Measurements from ENCODE around the gene TAMM41. TPM values are rescaled to one million over a fixed set of nuclear protein-coding genes. Genes with fewer than 3 reads are reported as not detected.
A peak's percentile ranks its signal among the peaks of the same experiment; 100 is the strongest.

The TAMM41 gene
- total RNA-seq, 2 experiments from 2014 or later: 30.7 to 33.1 TPM

GRCh38 chr3:11791339-11792200 is 55.1 kb downstream of the TAMM41 start:
- TF ChIP-seq CTCF (IDR thresholded peaks at IDR 0.05): no peak
- Mint-ChIP-seq H3K27ac (peak overlapping the region; percentile 23), H3K9me3 (peaks cover 1% of the 10 kb centered on the region), H3K4me1 (ENCODE audit: low read depth) (no peaks in the 10 kb centered on the region), H3K4me3 (no peak overlapping the region), H3K36me3 (ENCODE audit: low read depth) (peaks cover 65% of the 10 kb centered on the region), H3K27me3 (no peaks in the 10 kb centered on the region)
- ATAC-seq (no peak), DNase-seq (no peak)
- intact Hi-C loops (cut with micrococcal nuclease): no loop called here
- POLR2A ChIA-PET: no interaction called here
- CTCF ChIA-PET: interaction anchor here (2.4 kb wide), 1 partner anchor 13 kb away, joined by 7 read pairs; no protein-coding TSS in a partner anchor

GRCh38 chr3:11789412-11789811 is 57.3 kb downstream of the TAMM41 start:
- H3K27ac Mint-ChIP-seq: no peak overlapping the region
- H3K4me3 Mint-ChIP-seq: no peak overlapping the region
- DNase-seq (no peak), ATAC-seq (no peak)
- TF ChIP-seq CTCF (IDR thresholded peaks at IDR 0.05): no peak
- peaks cover 12% of the 10 kb centered on the region for H3K4me1 Mint-ChIP-seq (ENCODE audit: low read depth)
- intact Hi-C loops (cut with micrococcal nuclease): no loop called here
- no peaks in the 10 kb centered on the region for H3K27me3 Mint-ChIP-seq
- H3K36me3 Mint-ChIP-seq (ENCODE audit: low read depth): peaks cover 65% of the 10 kb centered on the region
- ChIA-PET POLR2A (no interaction called here), CTCF (interaction anchor here (2.4 kb wide), 1 partner anchor 15 kb away, joined by 7 read pairs; no protein-coding TSS in a partner anchor)
- peaks cover 4% of the 10 kb centered on the region for H3K9me3 Mint-ChIP-seq

GRCh38 chr3:11784971-11785377 is 61.7 kb downstream of the TAMM41 start:
- ChIA-PET POLR2A (no interaction called here), CTCF (interaction anchor here (1.0 to 2.8 kb wide), 3 partner anchors 11 to 24 kb away, joined by 3 to 7 read pairs (median 5); no protein-coding TSS in a partner anchor)
- peaks cover 4% of the 10 kb centered on the region for H3K9me3 Mint-ChIP-seq
- H3K27me3 Mint-ChIP-seq: no peaks in the 10 kb centered on the region
- H3K4me3 Mint-ChIP-seq: no peak overlapping the region
- H3K4me1 Mint-ChIP-seq (ENCODE audit: low read depth): peaks cover 13% of the 10 kb centered on the region
- intact Hi-C loops (cut with micrococcal nuclease): no loop called here
- no peak for TF ChIP-seq CTCF (IDR thresholded peaks at IDR 0.05)
- ATAC-seq: peak; percentile 86
- peak; percentile 32 for DNase-seq
- H3K27ac Mint-ChIP-seq: peak overlapping the region; percentile 79
- H3K36me3 Mint-ChIP-seq (ENCODE audit: low read depth): peaks cover 43% of the 10 kb centered on the region

GRCh38 chr3:11780341-11780740 is 66.3 kb downstream of the TAMM41 start:
- H3K4me1 Mint-ChIP-seq (ENCODE audit: low read depth): peaks cover 10% of the 10 kb centered on the region
- DNase-seq (no peak), ATAC-seq (no peak)
- CTCF ChIA-PET: interaction anchor here (1.8 kb wide), 1 partner anchor 24 kb away, joined by 5 read pairs; no protein-coding TSS in a partner anchor
- H3K4me3 Mint-ChIP-seq: no peak overlapping the region
- no peak overlapping the region for H3K27ac Mint-ChIP-seq
- H3K36me3 Mint-ChIP-seq (ENCODE audit: low read depth): peaks cover 19% of the 10 kb centered on the region
- intact Hi-C loops (cut with micrococcal nuclease): no loop called here
- TF ChIP-seq CTCF (IDR thresholded peaks at IDR 0.05): no peak
- POLR2A ChIA-PET: no interaction called here
- H3K9me3 Mint-ChIP-seq: peaks cover 2% of the 10 kb centered on the region
- H3K27me3 Mint-ChIP-seq: no peaks in the 10 kb centered on the region

GRCh38 chr3:11779626-11780025 is 67.1 kb downstream of the TAMM41 start:
- ChIA-PET POLR2A (no interaction called here), CTCF (interaction anchor here (0.9 to 1.8 kb wide), 2 partner anchors 9 to 24 kb away, joined by 3 to 5 read pairs; no protein-coding TSS in a partner anchor)
- no peaks in the 10 kb centered on the region for H3K27me3 Mint-ChIP-seq
- H3K4me3 Mint-ChIP-seq: no peak overlapping the region
- H3K4me1 Mint-ChIP-seq (ENCODE audit: low read depth): peaks cover 3% of the 10 kb centered on the region
- no peak for TF ChIP-seq CTCF (IDR thresholded peaks at IDR 0.05)
- no peaks in the 10 kb centered on the region for H3K9me3 Mint-ChIP-seq
- DNase-seq (no peak), ATAC-seq (no peak)
- H3K36me3 Mint-ChIP-seq (ENCODE audit: low read depth): peaks cover 13% of the 10 kb centered on the region
- intact Hi-C loops (cut with micrococcal nuclease): no loop called here
- no peak overlapping the region for H3K27ac Mint-ChIP-seq

All from activated CD8-positive, alpha-beta T cell treated with anti-CD3 and anti-CD28 coated beads for 36 hours (primary cell).